OCI-LY1 (cell line): ENCODE results near the gene ASPSCR1.

Source experiments
- CTCF ChIP-seq: fragments of 200-600 bp; sonication (generic), shearing (Covaris generic); IDR thresholded peaks from 2 replicates; pipeline ENCODE4 v1.5.1; 2017; ENCODE audit warnings: mild to moderate bottlenecking, antibody characterized with exemption, low read length, moderate library complexity, mixed read lengths
- EZH2 ChIP-seq: fragments of 200-600 bp; sonication (generic), shearing (Covaris generic); IDR thresholded peaks from 2 replicates; pipeline ENCODE4 v1.8.0; 2017; ENCODE audit warnings: borderline replicate concordance, mixed run types, mild to moderate bottlenecking, antibody characterized with exemption, low read length, moderate library complexity, mixed read lengths

- no peak for TF ChIP-seq CTCF
- no peak for TF ChIP-seq EZH2
Observed at GRCh38 chr17:81941484-81942166, 35.8 kb upstream of the ASPSCR1 start.
